K562 (cell line): Measurements from ENCODE around the gene RET. TPM values are rescaled to one million over a fixed set of nuclear protein-coding genes. Genes with fewer than 3 reads are reported as not detected.

Experiments
- EGR1 ChIP-seq: fragments of 450-650 bp; conservative IDR thresholded peaks from 2 replicates; pipeline ENCODE4 v1.6.1; 2017; ENCODE audit warnings: mild to moderate bottlenecking
- ERF ChIP-seq: fragments of 450-650 bp; formaldehyde crosslinking; IDR thresholded peaks from 2 replicates; pipeline ENCODE4 v1.4.0; 2020; ENCODE audit warnings: mild to moderate bottlenecking, mixed read lengths
- NFIC ChIP-seq: fragments of 450-650 bp; IDR thresholded peaks from 2 replicates; pipeline ENCODE4 v1.6.1; 2017; ENCODE audit warnings: mild to moderate bottlenecking, inconsistent platforms
- NR1H2 ChIP-seq: sonication (generic); formaldehyde crosslinking; IDR thresholded peaks from 2 replicates; pipeline ENCODE4 v1.4.0; 2020; ENCODE audit warnings: mild to moderate bottlenecking, missing genetic modification reagents
- ZNF780A ChIP-seq: fragments of 250-450 bp; sonication (Bioruptor Pico); IDR thresholded peaks from 2 replicates; pipeline ENCODE4 v1.5.0; 2021; ENCODE audit warnings: mild to moderate bottlenecking
- polyA plus RNA-seq, 8 experiments: library from polyadenylated mRNA; depleted of rRNA in 4 of 8; stranded (reverse) in 5 of 8; unstranded in 3 of 8; fragments of >200 nt; fragmentation: Nextera tagmentation in 2 of 8; fragmentation: Illumina TruSeq in 1 of 8; extraction: Ambion mirVana in 2 of 8; extraction: Trizol in 1 of 8; gene quantifications; 2 replicates each; pipeline versions ENCODE4 v1.2.1 to v1.2.3, GENCODE V29; 2011 to 2014; ENCODE audit warnings: inconsistent platforms in 1 of 8, missing spikeins in 1 of 8
- total RNA-seq, 7 experiments: library from RNA; depleted of rRNA in 6 of 7; stranded (reverse); fragments of >200 nt in 6 of 7; fragmentation: Illumina TruSeq in 2 of 7; extraction: Trizol in 2 of 7; gene quantifications; 2 replicates each; pipeline versions ENCODE4 v1.2.1 to v1.2.3, GENCODE V29; 2011 to 2021; ENCODE audit warnings: low replicate concordance in 1 of 7
- TF ChIP-seq, protein P1 (sequence below): fragments of 250-450 bp; sonication (Bioruptor Pico); IDR thresholded peaks from 2 replicates; pipeline ENCODE4 v1.4.0; 2020; ENCODE audit warnings: mild to moderate bottlenecking, moderate library complexity
- TF ChIP-seq, protein P2 (sequence below), 3 experiments: fragments of 200-800 bp in 1 of 3; sonication (Bioruptor generic) in 1 of 3; sonication (generic) in 1 of 3; formaldehyde crosslinking in 1 of 3; IDR thresholded peaks; 2 replicates each; pipeline versions ENCODE4 v1.6.1 to v1.8.0; 2016 to 2022; ENCODE audit warnings: mild to moderate bottlenecking in 2 of 3, missing compliant biosample characterization in 2 of 3, missing genetic modification characterization in 2 of 3, missing genetic modification reagents in 1 of 3

Gene RET
- total and polyA plus RNA-seq, 9 of the 15 experiments (the other 6 are each of a cell fraction or from before 2014, with no cell fraction given): 0.04 to 0.05 TPM; not detected in 7

DNA sequence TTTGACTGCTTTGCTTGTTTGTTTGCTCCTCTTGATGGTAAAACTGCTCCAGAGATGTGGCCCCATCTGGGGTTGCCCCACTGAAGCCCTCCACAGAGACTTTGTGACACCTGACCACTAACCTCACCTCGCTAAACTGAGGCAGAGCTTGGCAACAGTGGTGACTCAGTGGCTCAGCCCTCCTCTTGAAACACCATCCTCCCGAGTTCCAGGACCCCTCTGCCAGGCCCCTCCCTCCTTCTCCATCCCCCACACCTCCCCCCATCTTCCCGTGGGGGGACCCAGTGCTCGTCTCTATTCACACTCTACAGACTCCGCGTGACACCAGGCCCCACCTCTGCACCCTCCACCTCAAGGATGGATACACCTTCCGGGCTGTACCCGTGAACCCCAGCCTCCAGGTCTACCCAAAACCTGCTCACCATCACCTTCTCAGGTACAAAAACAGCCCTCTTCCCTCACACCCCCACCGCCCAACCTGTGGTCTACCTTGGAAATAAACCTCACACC is 19.0 kb upstream of the RET start (continued):
- TF ChIP-seq, protein P1, sequence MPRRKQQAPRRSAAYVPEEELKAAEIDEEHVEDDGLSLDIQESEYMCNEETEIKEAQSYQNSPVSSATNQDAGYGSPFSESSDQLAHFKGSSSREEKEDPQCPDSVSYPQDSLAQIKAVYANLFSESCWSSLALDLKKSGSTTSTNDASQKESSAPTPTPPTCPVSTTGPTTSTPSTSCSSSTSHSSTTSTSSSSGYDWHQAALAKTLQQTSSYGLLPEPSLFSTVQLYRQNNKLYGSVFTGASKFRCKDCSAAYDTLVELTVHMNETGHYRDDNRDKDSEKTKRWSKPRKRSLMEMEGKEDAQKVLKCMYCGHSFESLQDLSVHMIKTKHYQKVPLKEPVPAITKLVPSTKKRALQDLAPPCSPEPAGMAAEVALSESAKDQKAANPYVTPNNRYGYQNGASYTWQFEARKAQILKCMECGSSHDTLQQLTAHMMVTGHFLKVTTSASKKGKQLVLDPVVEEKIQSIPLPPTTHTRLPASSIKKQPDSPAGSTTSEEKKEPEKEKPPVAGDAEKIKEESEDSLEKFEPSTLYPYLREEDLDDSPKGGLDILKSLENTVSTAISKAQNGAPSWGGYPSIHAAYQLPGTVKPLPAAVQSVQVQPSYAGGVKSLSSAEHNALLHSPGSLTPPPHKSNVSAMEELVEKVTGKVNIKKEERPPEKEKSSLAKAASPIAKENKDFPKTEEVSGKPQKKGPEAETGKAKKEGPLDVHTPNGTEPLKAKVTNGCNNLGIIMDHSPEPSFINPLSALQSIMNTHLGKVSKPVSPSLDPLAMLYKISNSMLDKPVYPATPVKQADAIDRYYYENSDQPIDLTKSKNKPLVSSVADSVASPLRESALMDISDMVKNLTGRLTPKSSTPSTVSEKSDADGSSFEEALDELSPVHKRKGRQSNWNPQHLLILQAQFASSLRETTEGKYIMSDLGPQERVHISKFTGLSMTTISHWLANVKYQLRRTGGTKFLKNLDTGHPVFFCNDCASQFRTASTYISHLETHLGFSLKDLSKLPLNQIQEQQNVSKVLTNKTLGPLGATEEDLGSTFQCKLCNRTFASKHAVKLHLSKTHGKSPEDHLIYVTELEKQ: no peak
- no peak for TF ChIP-seq ERF (CRISPR knock-in tag)
- TF ChIP-seq, protein P2, sequence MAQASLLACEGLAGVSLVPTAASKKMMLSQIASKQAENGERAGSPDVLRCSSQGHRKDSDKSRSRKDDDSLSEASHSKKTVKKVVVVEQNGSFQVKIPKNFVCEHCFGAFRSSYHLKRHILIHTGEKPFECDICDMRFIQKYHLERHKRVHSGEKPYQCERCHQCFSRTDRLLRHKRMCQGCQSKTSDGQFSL (CRISPR knock-in tag; IDR thresholded peaks at IDR 0.05): no peak
- TF ChIP-seq, protein P2 (tag; IDR thresholded peaks at IDR 0.05): no peak
- TF ChIP-seq EGR1: no peak
- TF ChIP-seq NR1H2: no peak
- TF ChIP-seq ZNF780A (CRISPR knock-in tag): no peak
- TF ChIP-seq NFIC: no peak
- TF ChIP-seq, all 486 proteins: peak for 0
